Keratinocyte (primary cell): ENCODE data around the gene PEAR1. TPM values are rescaled to one million over a fixed set of nuclear protein-coding genes. Genes with fewer than 3 reads are reported as not detected.
A peak's percentile ranks its signal among the peaks of the same experiment; 100 is the strongest.

ENCODE experiments used
- DNase-seq: peaks from one replicate; pipeline ENCODE4 v3.0.0-alpha.2; 2011; ENCODE audit warnings: low read depth, missing footprints, low spot score
- FAIRE-seq: peaks from 2 replicates; lab custom pipeline; 2011; peaks lifted over from hg19 to GRCh38; lab: Jason Lieb, UNC
- H2AFZ ChIP-seq: 2 replicates; pipeline ENCODE4 v1.6.0; 2012; ENCODE audit warnings: low read length, control low read depth, inconsistent platforms; ENCODE audit not compliant: control insufficient read depth
- H3K27ac ChIP-seq: 2 replicates; pipeline ENCODE4 v1.5.1; 2011; ENCODE audit warnings: low read length; ENCODE audit not compliant: control insufficient read depth, insufficient read depth
- H3K27me3 ChIP-seq: 3 replicates; pipeline ENCODE4 v1.6.0; 2011; ENCODE audit warnings: low read length; ENCODE audit not compliant: control insufficient read depth, insufficient read depth; ENCODE audit errors: extremely low read depth
- H3K36me3 ChIP-seq, 2 experiments: 2 replicates in 1 of 2; 3 replicates in 1 of 2; pipeline ENCODE4 v1.5.1; 2011; ENCODE audit warnings: low read length in 2 of 2, mild to moderate bottlenecking in 1 of 2; ENCODE audit not compliant: control insufficient read depth in 2 of 2, insufficient read depth in 2 of 2; ENCODE audit errors: extremely low read depth in 1 of 2
- H3K4me1 ChIP-seq: 3 replicates; pipeline ENCODE4 v1.5.1; 2011; ENCODE audit warnings: low read length; ENCODE audit not compliant: control insufficient read depth, insufficient read depth; ENCODE audit errors: extremely low read depth
- H3K4me2 ChIP-seq: 3 replicates; pipeline ENCODE4 v1.6.0; 2011; ENCODE audit warnings: low read depth, low read length; ENCODE audit not compliant: control insufficient read depth, insufficient read depth; ENCODE audit errors: extremely low read depth
- H3K4me3 ChIP-seq, 3 experiments: fragments of 200-600 bp in 1 of 3; sonication (generic) in 1 of 3; 2 replicates in 2 of 3; 3 replicates in 1 of 3; pipeline ENCODE4 v1.5.1; 2011 to 2016; ENCODE audit warnings: low read length in 3 of 3, mild to moderate bottlenecking in 3 of 3, control low read depth in 2 of 3, inconsistent platforms in 1 of 3, low read depth in 1 of 3, mixed read lengths in 1 of 3, mixed run types in 1 of 3, moderate library complexity in 1 of 3; ENCODE audit not compliant: control insufficient read depth in 2 of 3, insufficient read depth in 2 of 3; ENCODE audit errors: extremely low read depth in 1 of 3
- H3K79me2 ChIP-seq: 2 replicates; pipeline ENCODE4 v1.6.0; 2012; ENCODE audit warnings: low read length; ENCODE audit not compliant: control insufficient read depth, insufficient read depth
- H3K9ac ChIP-seq: 3 replicates; pipeline ENCODE4 v1.6.0; 2011; ENCODE audit warnings: low read length; ENCODE audit not compliant: control insufficient read depth, insufficient read depth; ENCODE audit errors: extremely low read depth
- H3K9me1 ChIP-seq: 3 replicates; pipeline ENCODE4 v1.6.0; 2011; ENCODE audit warnings: low read length; ENCODE audit not compliant: control insufficient read depth, insufficient read depth; ENCODE audit errors: extremely low read depth
- H3K9me3 ChIP-seq: 2 replicates; pipeline ENCODE4 v1.5.1; 2012; ENCODE audit warnings: low read depth, low read length; ENCODE audit not compliant: control insufficient read depth
- H4K20me1 ChIP-seq: 3 replicates; pipeline ENCODE4 v1.6.0; 2011; ENCODE audit warnings: low read length; ENCODE audit not compliant: control insufficient read depth, insufficient read depth; ENCODE audit errors: extremely low read depth
- EZH2 ChIP-seq: IDR thresholded peaks from one replicate; pipeline ENCODE4 v1.6.1; 2012; ENCODE audit warnings: inconsistent platforms, mild to moderate bottlenecking, low read length, moderate library complexity
- dilution Hi-C: fragments of 300-500 bp; cut with MboI; formaldehyde crosslinking; loops from one replicate; pipeline ENCODE4 v1.7.0; 2020; ENCODE audit warnings: low sequenced_read_pairs; ENCODE audit not compliant: extremely low pct_ligation_motif_present
- polyA plus RNA-seq, 5 experiments: library from polyadenylated mRNA; depleted of rRNA in 3 of 5; stranded (reverse) in 3 of 5; stranded (forward) in 1 of 5; unstranded in 1 of 5; fragments of >200 nt; gene quantifications; 1 replicate in 1 of 5; 2 replicates in 3 of 5; 3 replicates in 1 of 5; pipeline versions ENCODE4 v1.2.1 to v1.2.3, GENCODE V29; 2011 to 2012; ENCODE audit warnings: missing spikeins in 2 of 5, low read depth in 1 of 5, low replicate concordance in 1 of 5
- TF ChIP-seq, protein P1 (sequence below), 3 experiments: IDR thresholded peaks in 1 of 3; conservative IDR thresholded peaks in 1 of 3; optimal IDR thresholded peaks in 1 of 3; 2 replicates in 2 of 3; 3 replicates in 1 of 3; pipeline versions ENCODE3 to v1.5.1; 2011; ENCODE audit warnings: low read length in 3 of 3, mild to moderate bottlenecking in 3 of 3, moderate library complexity in 2 of 3, control low read depth in 1 of 3, inconsistent platforms in 1 of 3; ENCODE audit not compliant: insufficient read depth in 2 of 3; ENCODE audit errors: extremely low read depth in 1 of 3

PEAR1 gene
- polyA plus RNA-seq, 1 donor (not counting 4 experiments of a cell fraction or from before 2014, with no cell fraction given): 4.2 TPM

DNA sequence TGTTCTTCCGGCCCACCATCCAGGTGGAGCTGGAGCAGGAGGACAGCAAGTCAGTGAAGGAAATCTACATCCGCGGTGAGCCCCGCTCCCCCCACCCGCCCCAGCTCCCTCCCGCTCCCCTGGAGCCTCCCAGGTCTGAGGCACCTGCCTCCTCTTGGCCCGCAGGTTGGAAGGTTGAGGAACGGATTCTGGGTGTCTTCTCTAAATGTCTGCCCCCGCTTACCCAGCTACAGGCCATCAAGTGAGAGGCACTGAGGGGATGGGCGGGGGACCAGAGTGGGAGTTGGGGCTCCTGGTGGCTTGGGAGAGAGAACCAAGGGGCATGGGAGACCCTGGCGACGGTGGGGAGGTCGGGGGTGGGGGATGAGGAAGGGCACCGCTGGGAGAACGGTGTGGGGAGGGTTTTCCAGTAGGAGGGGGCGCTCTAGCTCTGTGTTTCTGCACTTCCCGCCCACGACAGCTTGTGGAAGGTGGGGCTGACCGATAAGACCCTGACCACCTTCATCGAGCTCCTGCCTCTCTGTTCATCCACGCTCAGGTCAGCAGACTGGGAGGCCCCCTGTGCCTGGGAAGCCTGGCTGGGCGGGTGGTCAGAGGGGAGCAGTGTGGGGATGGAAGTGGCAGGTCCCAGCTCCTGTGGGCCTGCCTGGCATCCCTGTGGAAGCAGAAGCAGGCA lies 31.1 kb downstream of the PEAR1 start:
- no peak overlapping the region for H3K4me2 ChIP-seq
- H3K27me3 ChIP-seq: peaks cover 81% of the 10 kb centered on the region
- H3K9ac ChIP-seq: no peak overlapping the region
- dilution Hi-C loops: no loop called here
- H3K79me2 ChIP-seq: no peaks in the 10 kb centered on the region
- no peaks in the 10 kb centered on the region for H3K36me3 ChIP-seq
- H3K27ac ChIP-seq: no peak overlapping the region
- H3K4me1 ChIP-seq: peaks cover 22% of the 10 kb centered on the region
- no peaks in the 10 kb centered on the region for H3K9me3 ChIP-seq
- H2AFZ ChIP-seq: no peak overlapping the region
- no peak for DNase-seq
- peaks cover 4% of the 10 kb centered on the region for H4K20me1 ChIP-seq
- no peak for FAIRE-seq
- H3K9me1 ChIP-seq: no peaks in the 10 kb centered on the region
- no peak overlapping the region for H3K4me3 ChIP-seq
- TF ChIP-seq, protein P1, sequence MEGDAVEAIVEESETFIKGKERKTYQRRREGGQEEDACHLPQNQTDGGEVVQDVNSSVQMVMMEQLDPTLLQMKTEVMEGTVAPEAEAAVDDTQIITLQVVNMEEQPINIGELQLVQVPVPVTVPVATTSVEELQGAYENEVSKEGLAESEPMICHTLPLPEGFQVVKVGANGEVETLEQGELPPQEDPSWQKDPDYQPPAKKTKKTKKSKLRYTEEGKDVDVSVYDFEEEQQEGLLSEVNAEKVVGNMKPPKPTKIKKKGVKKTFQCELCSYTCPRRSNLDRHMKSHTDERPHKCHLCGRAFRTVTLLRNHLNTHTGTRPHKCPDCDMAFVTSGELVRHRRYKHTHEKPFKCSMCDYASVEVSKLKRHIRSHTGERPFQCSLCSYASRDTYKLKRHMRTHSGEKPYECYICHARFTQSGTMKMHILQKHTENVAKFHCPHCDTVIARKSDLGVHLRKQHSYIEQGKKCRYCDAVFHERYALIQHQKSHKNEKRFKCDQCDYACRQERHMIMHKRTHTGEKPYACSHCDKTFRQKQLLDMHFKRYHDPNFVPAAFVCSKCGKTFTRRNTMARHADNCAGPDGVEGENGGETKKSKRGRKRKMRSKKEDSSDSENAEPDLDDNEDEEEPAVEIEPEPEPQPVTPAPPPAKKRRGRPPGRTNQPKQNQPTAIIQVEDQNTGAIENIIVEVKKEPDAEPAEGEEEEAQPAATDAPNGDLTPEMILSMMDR (optimal IDR thresholded peaks at IDR 0.05 in 1 of 3, IDR thresholded peaks at IDR 0.05 in 1 of 3, conservative IDR thresholded peaks at IDR 0.05 in 1 of 3; ENCODE audit: extremely low read depth in 1 of 3, insufficient read depth in 2 of 3, low read length in 3 of 3): peak in 1 of 3 experiments; percentile 10
- no peak for TF ChIP-seq EZH2

DNA sequence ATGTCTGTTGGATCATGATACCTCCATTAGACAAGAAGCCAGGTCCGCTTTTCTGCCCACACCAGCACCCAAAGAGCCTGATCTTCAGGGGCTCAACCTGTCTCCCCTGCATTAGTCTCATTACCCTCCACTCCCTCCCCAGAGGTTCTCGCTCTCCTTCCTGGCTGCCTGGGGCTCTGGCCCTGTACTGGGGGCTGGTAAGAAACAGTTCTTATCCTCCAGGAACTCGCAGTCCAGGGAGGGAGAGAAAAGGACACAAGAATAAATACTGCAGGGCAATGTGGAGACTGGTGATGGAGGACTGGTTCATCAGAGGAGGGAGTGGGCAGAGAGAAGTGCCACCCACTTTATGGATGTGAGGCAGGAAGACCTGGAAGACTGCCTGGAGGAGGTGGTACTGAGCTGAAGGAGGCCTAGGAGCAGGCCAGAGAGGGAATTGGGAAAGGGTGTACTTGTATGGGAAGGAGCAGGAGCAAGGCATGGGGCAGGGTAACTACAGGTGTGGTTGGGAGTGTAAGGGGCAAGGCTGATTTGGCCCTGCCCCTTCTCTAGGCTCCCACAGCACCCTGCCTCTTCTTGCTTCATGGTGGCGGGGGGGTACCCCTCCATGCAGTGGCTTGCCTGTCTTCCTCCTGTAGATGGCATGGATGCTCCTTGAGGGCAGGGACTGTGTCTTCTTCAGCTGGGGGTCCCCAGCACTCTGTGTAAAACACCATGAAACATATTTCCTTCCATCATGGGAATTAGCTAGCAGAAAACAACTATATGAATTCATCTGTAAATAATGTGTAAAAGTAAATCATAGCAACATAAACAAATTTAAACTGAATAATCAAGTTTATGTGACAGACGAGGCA lies 31.9 kb downstream of the PEAR1 start:
- DNase-seq: no peak
- Histone ChIP-seq H2AFZ (no peak overlapping the region), H3K9me1 (no peaks in the 10 kb centered on the region), H3K27me3 (peaks cover 85% of the 10 kb centered on the region), H3K36me3 (no peaks in the 10 kb centered on the region), H3K9me3 (no peaks in the 10 kb centered on the region), H3K9ac (no peak overlapping the region), H3K4me1 (peaks cover 17% of the 10 kb centered on the region), H3K4me3 (no peak overlapping the region), H3K27ac (no peak overlapping the region), H3K79me2 (no peaks in the 10 kb centered on the region), H3K4me2 (no peak overlapping the region), H4K20me1 (peaks cover 4% of the 10 kb centered on the region)
- TF ChIP-seq, protein P1 (optimal IDR thresholded peaks at IDR 0.05 in 1 of 3, IDR thresholded peaks at IDR 0.05 in 1 of 3, conservative IDR thresholded peaks at IDR 0.05 in 1 of 3; ENCODE audit: extremely low read depth in 1 of 3, insufficient read depth in 2 of 3, low read length in 3 of 3): no peak
- FAIRE-seq: no peak
- dilution Hi-C loops: no loop called here
